RPMI7951 (cell line): ENCODE data around the gene THSD1. TPM values are rescaled to one million over a fixed set of nuclear protein-coding genes. Genes with fewer than 3 reads are reported as not detected.
"Not testable (repeated sequence)": the region's sequence is repeated elsewhere in the genome, so short reads cannot be mapped to it uniquely, and the experiment has no call there.

Experiments
- DNase-seq: peaks from one replicate; pipeline ENCODE4 v3.0.0-alpha.2; 2012; ENCODE audit warnings: low read depth
- total RNA-seq: library from RNA; depleted of rRNA; stranded (reverse); fragments of >200 nt; shearing (Covaris generic); gene quantifications from 2 replicates; pipeline ENCODE4 v1.2.3, GENCODE V29; 2014; rRNA removed

Gene THSD1
- total RNA-seq, 1 experiment from 2014 or later, result 2.8 TPM

DNA sequence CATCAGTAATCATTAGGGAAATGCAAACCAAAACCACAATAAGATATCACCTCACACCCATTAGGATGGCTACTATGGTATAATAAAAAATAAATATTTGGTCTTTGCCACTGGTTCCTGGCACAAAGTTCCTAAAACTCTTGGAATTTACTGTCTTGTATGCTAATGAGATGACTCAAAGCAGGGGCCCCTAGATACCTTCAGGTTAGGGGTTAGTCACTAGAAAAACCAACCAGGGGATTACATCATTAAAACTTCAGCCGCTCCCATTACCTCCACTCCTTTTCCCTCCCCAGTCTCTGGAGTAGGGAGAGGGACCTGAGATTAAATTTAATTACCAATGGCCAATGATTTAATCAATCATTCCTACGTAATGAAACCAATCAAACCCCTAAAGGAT lies 49.6 kb downstream of the THSD1 start:
- DNase-seq, result peak; percentile 66

DNA sequence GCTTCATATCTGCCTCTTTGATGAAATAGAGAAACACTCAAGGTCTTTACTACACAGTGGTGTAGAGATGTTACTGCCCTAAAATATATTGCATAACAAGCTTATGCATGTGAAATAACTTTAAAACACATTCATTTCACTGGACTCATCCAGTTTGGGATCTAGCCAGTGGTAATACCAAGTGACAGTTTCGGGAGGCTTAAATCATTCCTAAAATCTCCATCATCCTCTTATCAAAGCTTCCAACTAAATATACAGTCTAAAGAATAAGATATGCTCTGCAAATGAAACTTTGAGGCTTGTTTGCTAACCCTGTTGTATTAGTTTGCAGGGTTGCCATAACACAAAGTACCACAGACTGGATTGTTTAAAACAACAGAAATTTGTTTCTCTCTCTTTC lies 52.8 kb downstream of the THSD1 start:
- no peak for DNase-seq

GRCh38 chr13:52348983-52349780 lies 56.8 kb downstream of the THSD1 start:
- peak; percentile 70 for DNase-seq

- peak; percentile 91 for DNase-seq
Measured at GRCh38 chr13:52348071-52348470, 57.9 kb downstream of the THSD1 start.

- no peak for DNase-seq
Measured at GRCh38 chr13:52345631-52346251, 60.2 kb downstream of the THSD1 start.

DNA sequence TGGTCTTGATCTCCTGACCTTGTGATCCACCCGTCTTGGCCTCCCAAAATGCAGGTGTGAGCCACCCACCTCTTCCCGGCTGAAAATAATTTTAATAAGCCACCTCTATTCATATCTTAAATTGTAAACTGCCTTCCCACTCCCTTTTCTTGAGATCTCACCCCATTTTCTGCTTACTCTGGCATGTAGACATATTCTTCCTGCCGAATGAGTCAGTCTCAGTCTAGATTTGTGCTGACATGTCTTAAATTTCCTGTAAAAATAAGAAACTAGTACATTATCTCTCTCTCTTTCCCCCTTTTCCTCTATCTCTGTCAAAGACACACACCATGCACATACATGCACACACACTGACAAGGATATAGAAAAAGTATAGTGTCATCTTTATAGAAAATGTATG lies 60.9 kb downstream of the THSD1 start:
- DNase-seq, result no peak

- no peak for DNase-seq
Measured at GRCh38 chr13:52344108-52344507, 61.9 kb downstream of the THSD1 start.

- DNase-seq, result not testable (repeated sequence)
Measured at GRCh38 chr13:52342203-52342602, 63.8 kb downstream of the THSD1 start.

- not testable (repeated sequence) for DNase-seq
Measured at GRCh38 chr13:52337828-52338455, 68.0 kb downstream of the THSD1 start.

GRCh38 chr13:52334107-52334506 lies 71.9 kb downstream of the THSD1 start:
- not testable (repeated sequence) for DNase-seq

DNA sequence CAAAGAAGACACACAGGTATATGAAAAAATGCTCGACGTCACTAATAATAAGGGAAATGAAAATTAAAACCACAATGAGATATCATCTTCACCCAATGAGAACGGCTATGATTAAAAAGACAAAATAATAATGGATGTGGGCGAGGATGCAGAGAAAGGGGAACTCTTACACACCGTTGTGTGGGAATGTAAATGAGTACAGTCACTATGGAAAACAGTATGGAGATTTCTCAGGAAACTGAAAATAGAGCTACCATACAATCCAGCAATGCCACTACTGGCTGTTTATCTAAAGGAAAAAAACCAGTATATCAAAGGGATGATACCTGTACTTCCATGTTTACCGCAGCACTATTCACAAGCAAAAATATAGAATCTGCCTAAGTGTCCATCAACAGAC lies 74.1 kb downstream of the THSD1 start:
- DNase-seq, result not testable (repeated sequence)

Other genes with a start within 250 kb of the THSD1 start
- gene NEK3, start 246.6 kb downstream of the THSD1 start, total RNA-seq, result 9.9 and 12.6 TPM in 2 replicates
- gene VPS36, start 44.5 kb upstream of the THSD1 start, total RNA-seq, result 16.1 and 24.4 TPM in 2 replicates
- 81.0 and 110 TPM in 2 replicates for gene CKAP2, start 49.3 kb upstream of the THSD1 start, total RNA-seq
- 1.4 and 2.2 TPM in 2 replicates for gene HNRNPA1L2, start 236.3 kb upstream of the THSD1 start, total RNA-seq
- gene SUGT1, start 246.7 kb upstream of the THSD1 start, total RNA-seq, result 36.2 and 46.3 TPM in 2 replicates